ENCODE measurements around the gene ABLIM2. TPM values are rescaled to one million over a fixed set of nuclear protein-coding genes. Genes with fewer than 3 reads are reported as not detected.

ABLIM2 gene
- total and polyA plus RNA-seq, 2 of the 4 experiments (the other 2 are of a cell fraction) = under 0.01 to 0.10 TPM

GRCh38 chr4:7962609-7963508 is 195.8 kb downstream of the ABLIM2 start:
- ChIA-PET CTCF (no interaction called here), POLR2A (ENCODE audit: unreplicated experiment) (interaction anchor here (0.7 kb wide), 1 partner anchor 145 kb away, joined by 3 read pairs; no protein-coding TSS in a partner anchor)
- Histone ChIP-seq H3K4me3 (ENCODE audit: insufficient read depth, low read depth, low read length) (no peak overlapping the region), H3K4ac (ENCODE audit: low read depth, low read length) (peak overlapping the region; percentile 74), H3K36me3 (ENCODE audit: control insufficient read depth, insufficient read depth, low read length) (no peaks in the 10 kb centered on the region), H2BK120ac (ENCODE audit: low read depth, low read length) (peak overlapping the region; percentile 50), H3K4me2 (ENCODE audit: low read depth, low read length) (no peak overlapping the region), H2BK5ac (ENCODE audit: low read depth, low read length, poor library complexity, severe bottlenecking) (no peak overlapping the region), H4K8ac (ENCODE audit: low read depth in 2 of 2, low read length in 2 of 2) (peak overlapping the region in 1 of 2 experiments; percentile 15; a peak in 1 of 4 replicates), H4K91ac (ENCODE audit: insufficient read depth, low read depth, low read length) (peak overlapping the region; percentile 54; the same call in 1 of the 2 replicates), H3K27me3 (ENCODE audit: control insufficient read depth, insufficient read depth, low read length) (peaks cover 2% of the 10 kb centered on the region; the same call in 1 of the 2 replicates), H3K27ac (ENCODE audit: insufficient read depth, low read length) (no peak overlapping the region), H3K56ac (ENCODE audit: extremely low read depth, insufficient read depth, low read length) (no peak overlapping the region), H4K5ac (ENCODE audit: low read depth, low read length) (no peak overlapping the region), H3K79me1 (ENCODE audit: low read depth in 1 of 2, low read length in 2 of 2) (peaks cover 0 to 8% of the 10 kb centered on the region in 2 experiments; a peak in 2 of 4 replicates), H4K20me1 (ENCODE audit: insufficient read depth, low read length) (no peaks in the 10 kb centered on the region; the same call in 1 of the 2 replicates), H3K9me3 (ENCODE audit: control insufficient read depth, insufficient read depth, low read length) (no peaks in the 10 kb centered on the region), H2AFZ (replicated peaks; ENCODE audit: low read length, poor library complexity) (peak overlapping the region; percentile 11), H3K4me1 (ENCODE audit: control insufficient read depth, insufficient read depth, low read length) (peaks cover 16% of the 10 kb centered on the region), H3K18ac (ENCODE audit: low read depth, low read length) (0 out of 2 replicates have a peak overlapping the region, but pooled peaks have one; percentile 11), H2BK15ac (ENCODE audit: low read depth, low read length) (peak overlapping the region; percentile 90; the same call in 2 of the 3 replicates), H2AK9ac (replicated peaks; ENCODE audit: low read depth, low read length, poor library complexity) (peak overlapping the region; percentile 69), H3K9ac (ENCODE audit: low read depth, low read length) (no peak overlapping the region), H3K23ac (ENCODE audit: low read depth, low read length) (no peak overlapping the region), H2AK5ac (ENCODE audit: low read depth, low read length) (peak overlapping the region; percentile 65), H2BK20ac (ENCODE audit: low read depth, low read length) (peak overlapping the region; percentile 53), H3K9me1 (ENCODE audit: insufficient read depth, low read length) (peaks cover 12% of the 10 kb centered on the region), H3K14ac (replicated peaks; ENCODE audit: low read depth, low read length) (no peak overlapping the region)
- ATAC-seq (ENCODE audit: low read depth) = no peak
- in situ Hi-C loops (cut with MboI; ENCODE audit: low sequenced_read_pairs) = no loop called here
- no TSS peak for BruUV-seq (replicated peaks)
- intact Hi-C loops (cut with micrococcal nuclease) = no loop called here
- no peak for DNase-seq
- dilution Hi-C loops (cut with HindIII; ENCODE audit: low sequenced_read_pairs, unreplicated experiment) = no loop called here
- WGBS, 2 experiments (ENCODE audit: extremely low coverage in 2 of 2, insufficient read length in 1 of 2) = 98% methylated on average over 6 of the region's 17 CpGs; no CpG with 5 or more reads in 1 of the 2 experiments
- TF ChIP-seq POLR2A (IDR thresholded peaks at IDR 0.05; ENCODE audit: low read depth, low read length) (no peak), RAD21 (IDR thresholded peaks at IDR 0.05; ENCODE audit: low read length) (no peak), MAFK (IDR thresholded peaks at IDR 0.05; ENCODE audit: low read depth, low read length) (no peak), NFE2L2 (IDR thresholded peaks at IDR 0.05; ENCODE audit: low read depth, low read length) (no peak), MXI1 (IDR thresholded peaks at IDR 0.05; ENCODE audit: borderline replicate concordance, low read depth, low read length) (no peak), SMC3 (IDR thresholded peaks at IDR 0.05; ENCODE audit: low read depth, low read length) (no peak), RCOR1 (IDR thresholded peaks at IDR 0.05; ENCODE audit: insufficient replicate concordance, low read length) (no peak), FOS (IDR thresholded peaks at IDR 0.05; ENCODE audit: low read depth, low read length) (no peak), RFX5 (IDR thresholded peaks at IDR 0.05; ENCODE audit: low read depth, low read length) (no peak), CEBPB (IDR thresholded peaks at IDR 0.05; ENCODE audit: low read depth, low read length) (no peak), BHLHE40 (IDR thresholded peaks at IDR 0.05; ENCODE audit: low read depth, low read length) (no peak), CHD1 (IDR thresholded peaks at IDR 0.05; ENCODE audit: low read depth, low read length) (no peak), MAZ (IDR thresholded peaks at IDR 0.05; ENCODE audit: borderline replicate concordance, low read depth, low read length) (no peak)
- TF ChIP-seq, protein P1, sequence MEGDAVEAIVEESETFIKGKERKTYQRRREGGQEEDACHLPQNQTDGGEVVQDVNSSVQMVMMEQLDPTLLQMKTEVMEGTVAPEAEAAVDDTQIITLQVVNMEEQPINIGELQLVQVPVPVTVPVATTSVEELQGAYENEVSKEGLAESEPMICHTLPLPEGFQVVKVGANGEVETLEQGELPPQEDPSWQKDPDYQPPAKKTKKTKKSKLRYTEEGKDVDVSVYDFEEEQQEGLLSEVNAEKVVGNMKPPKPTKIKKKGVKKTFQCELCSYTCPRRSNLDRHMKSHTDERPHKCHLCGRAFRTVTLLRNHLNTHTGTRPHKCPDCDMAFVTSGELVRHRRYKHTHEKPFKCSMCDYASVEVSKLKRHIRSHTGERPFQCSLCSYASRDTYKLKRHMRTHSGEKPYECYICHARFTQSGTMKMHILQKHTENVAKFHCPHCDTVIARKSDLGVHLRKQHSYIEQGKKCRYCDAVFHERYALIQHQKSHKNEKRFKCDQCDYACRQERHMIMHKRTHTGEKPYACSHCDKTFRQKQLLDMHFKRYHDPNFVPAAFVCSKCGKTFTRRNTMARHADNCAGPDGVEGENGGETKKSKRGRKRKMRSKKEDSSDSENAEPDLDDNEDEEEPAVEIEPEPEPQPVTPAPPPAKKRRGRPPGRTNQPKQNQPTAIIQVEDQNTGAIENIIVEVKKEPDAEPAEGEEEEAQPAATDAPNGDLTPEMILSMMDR (conservative IDR thresholded peaks at IDR 0.05; ENCODE audit: low read depth, low read length) = no peak
- TF ChIP-seq, protein P2, sequence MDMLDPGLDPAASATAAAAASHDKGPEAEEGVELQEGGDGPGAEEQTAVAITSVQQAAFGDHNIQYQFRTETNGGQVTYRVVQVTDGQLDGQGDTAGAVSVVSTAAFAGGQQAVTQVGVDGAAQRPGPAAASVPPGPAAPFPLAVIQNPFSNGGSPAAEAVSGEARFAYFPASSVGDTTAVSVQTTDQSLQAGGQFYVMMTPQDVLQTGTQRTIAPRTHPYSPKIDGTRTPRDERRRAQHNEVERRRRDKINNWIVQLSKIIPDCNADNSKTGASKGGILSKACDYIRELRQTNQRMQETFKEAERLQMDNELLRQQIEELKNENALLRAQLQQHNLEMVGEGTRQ (IDR thresholded peaks at IDR 0.05; ENCODE audit: low read depth, low read length) = no peak
